SK-N-SH (cell line): ENCODE measurements around the gene CENPX. TPM values are rescaled to one million over a fixed set of nuclear protein-coding genes. Genes with fewer than 3 reads are reported as not detected.

Experiments used
- CTCF ChIA-PET: fragments of 300-600, 350-600 bp; formaldehyde crosslinking; extraction: SDS; loops from one replicate; lab custom pipeline; 2021; lab: Yijun Ruan, JAX
- POLR2A ChIA-PET: fragments of 350-600 bp; sonication (Branson Sonifier 250); formaldehyde crosslinking; extraction: SDS; loops from one replicate; lab custom pipeline; 2020; ENCODE audit warnings: antibody characterized with exemption, inconsistent platforms; lab: Yijun Ruan, JAX
- DNase-seq: peaks from one replicate; pipeline ENCODE4 v3.0.0; 2012
- H2AFZ ChIP-seq: fragments of 200-600 bp; sonication (generic); 2 replicates; pipeline ENCODE4 v1.8.1; 2016; ENCODE audit warnings: antibody characterized with exemption, mild to moderate bottlenecking, low read depth
- H3F3A ChIP-seq: fragments of 200-600 bp; sonication (generic); replicated peaks from 2 replicates; pipeline ENCODE3; 2016; ENCODE audit warnings: antibody characterized with exemption, mild to moderate bottlenecking; ENCODE audit not compliant: insufficient read depth
- H3K27ac ChIP-seq, 2 experiments: fragments of 200-500 bp in 1 of 2; fragments of 200-600 bp in 1 of 2; sonication (Bioruptor generic) in 1 of 2; sonication (generic), shearing (Covaris generic) in 1 of 2; 2 replicates each; pipeline versions ENCODE4 v1.5.1 to v1.6.1; 2014 to 2016; ENCODE audit warnings: low read depth in 2 of 2, inconsistent platforms in 1 of 2, low read length in 1 of 2, mild to moderate bottlenecking in 1 of 2, mixed read lengths in 1 of 2
- H3K27me3 ChIP-seq: fragments of 200-600 bp; sonication (generic), shearing (Covaris generic); 2 replicates; pipeline ENCODE4 v1.6.1; 2016; ENCODE audit warnings: mixed run types; ENCODE audit not compliant: insufficient read depth
- H3K36me3 ChIP-seq, 2 experiments: fragments of 200-500 bp in 1 of 2; fragments of 200-600 bp in 1 of 2; sonication (Bioruptor generic) in 1 of 2; sonication (generic) in 1 of 2; replicated peaks in 1 of 2; 2 replicates each; pipeline versions ENCODE3 to v1.5.1; 2014 to 2016; ENCODE audit warnings: low read length in 1 of 2, mild to moderate bottlenecking in 1 of 2; ENCODE audit not compliant: insufficient read depth in 2 of 2, control insufficient read depth in 1 of 2
- H3K4me1 ChIP-seq, 2 experiments: fragments of 200-500 bp in 1 of 2; fragments of 200-600 bp in 1 of 2; sonication (Bioruptor generic) in 1 of 2; sonication (generic), shearing (Covaris generic) in 1 of 2; 2 replicates each; pipeline versions ENCODE4 v1.5.1 to v1.6.1; 2014 to 2016; ENCODE audit warnings: low read depth in 1 of 2, low read length in 1 of 2, mixed run types in 1 of 2; ENCODE audit not compliant: insufficient read depth in 2 of 2, control insufficient read depth in 1 of 2
- H3K4me2 ChIP-seq: fragments of 200-600 bp; sonication (generic), shearing (Covaris generic); 2 replicates; pipeline ENCODE4 v1.6.1; 2017; ENCODE audit warnings: mixed run types
- H3K4me3 ChIP-seq, 2 experiments: fragments of 200-500 bp in 1 of 2; fragments of 200-600 bp in 1 of 2; sonication (Bioruptor generic) in 1 of 2; sonication (generic), shearing (Covaris generic) in 1 of 2; 2 replicates each; pipeline versions ENCODE4 v1.5.1 to v1.8.1; 2014 to 2016; ENCODE audit warnings: low read depth in 2 of 2, inconsistent platforms in 1 of 2, low read length in 1 of 2, mild to moderate bottlenecking in 1 of 2, mixed read lengths in 1 of 2, moderate library complexity in 1 of 2
- H3K79me2 ChIP-seq: fragments of 200-600 bp; sonication (generic); 2 replicates; pipeline ENCODE4 v1.8.1; 2017; ENCODE audit warnings: mild to moderate bottlenecking; ENCODE audit not compliant: insufficient read depth
- H3K9ac ChIP-seq: fragments of 200-600 bp; sonication (generic); 2 replicates; pipeline ENCODE4 v1.6.1; 2017; ENCODE audit warnings: mixed run types
- H3K9me2 ChIP-seq: fragments of 200-600 bp; sonication (generic); 2 replicates; pipeline ENCODE4 v1.6.1; 2017; ENCODE audit warnings: mixed run types
- H3K9me3 ChIP-seq: fragments of 200-600 bp; sonication (generic); 2 replicates; pipeline ENCODE4 v1.6.1; 2017; ENCODE audit warnings: mixed run types, mild to moderate bottlenecking, moderate library complexity
- H4K20me1 ChIP-seq: fragments of 200-600 bp; sonication (generic); 2 replicates; pipeline ENCODE4 v1.6.1; 2017; ENCODE audit warnings: mild to moderate bottlenecking, mixed run types; ENCODE audit not compliant: insufficient read depth
- CHD2 ChIP-seq: fragments of 150-350 bp; IDR thresholded peaks from 2 replicates; pipeline ENCODE4 v1.6.1; 2018; ENCODE audit warnings: low read length; ENCODE audit not compliant: partially characterized antibody
- ELF1 ChIP-seq: IDR thresholded peaks from 2 replicates; pipeline ENCODE4 v1.4.0; 2012
- EP300 ChIP-seq, 2 experiments: IDR thresholded peaks; 2 replicates each; pipeline versions ENCODE4 v1.4.0 to v1.6.1; 2012; ENCODE audit warnings: borderline replicate concordance in 1 of 2, low read depth in 1 of 2, low read length in 1 of 2
- EZH2phosphoT487 ChIP-seq: fragments of 200-600 bp; sonication (generic); IDR thresholded peaks from 2 replicates; pipeline ENCODE4 v1.6.1; 2017; ENCODE audit warnings: low read depth, mixed run types, mild to moderate bottlenecking, antibody characterized with exemption, moderate library complexity, borderline replicate concordance
- GABPA ChIP-seq: IDR thresholded peaks from 2 replicates; pipeline ENCODE4 v1.4.0; 2012; ENCODE audit warnings: low read depth, mild to moderate bottlenecking
- JUND ChIP-seq: IDR thresholded peaks from 2 replicates; pipeline ENCODE4 v1.4.0; 2012
- MXI1 ChIP-seq: IDR thresholded peaks from 2 replicates; pipeline ENCODE4 v1.6.1; 2012; ENCODE audit warnings: mild to moderate bottlenecking, low read depth, low read length, improper control_type of control experiment
- NFIC ChIP-seq: IDR thresholded peaks from 2 replicates; pipeline ENCODE4 v1.4.0; 2012; ENCODE audit warnings: borderline replicate concordance
- NRF1 ChIP-seq: IDR thresholded peaks from 2 replicates; pipeline ENCODE4 v1.6.1; 2012; ENCODE audit warnings: low read depth, mild to moderate bottlenecking, low read length
- POLR2AphosphoS5 ChIP-seq: IDR thresholded peaks from 2 replicates; pipeline ENCODE4 v1.6.1; 2012; ENCODE audit warnings: low read depth, low read length
- RCOR1 ChIP-seq: fragments of 150-350 bp; IDR thresholded peaks from 2 replicates; pipeline ENCODE4 v1.6.1; 2017; ENCODE audit warnings: antibody characterized with exemption, low read length
- RFX5 ChIP-seq: IDR thresholded peaks from 2 replicates; pipeline ENCODE4 v1.6.1; 2012; ENCODE audit warnings: mild to moderate bottlenecking, improper control_type of control experiment, low read length
- SIN3A ChIP-seq: IDR thresholded peaks from 2 replicates; pipeline ENCODE4 v1.6.1; 2012; ENCODE audit warnings: low read depth, mild to moderate bottlenecking, low read length, moderate library complexity, borderline replicate concordance
- SMC3 ChIP-seq: IDR thresholded peaks from 2 replicates; pipeline ENCODE4 v1.6.1; 2012; ENCODE audit warnings: low read depth, low read length, improper control_type of control experiment
- TAF1 ChIP-seq: IDR thresholded peaks from 2 replicates; pipeline ENCODE4 v1.6.1; 2012; ENCODE audit warnings: low read depth, mild to moderate bottlenecking, low read length, moderate library complexity, borderline replicate concordance
- TEAD4 ChIP-seq: IDR thresholded peaks from 2 replicates; pipeline ENCODE4 v1.4.0; 2012; ENCODE audit warnings: mild to moderate bottlenecking, borderline replicate concordance; ENCODE audit not compliant: insufficient read depth
- WGBS: methylation state at CpG from one replicate; pipeline ENCODE4 v1.1.6; 2017; ENCODE audit warnings: low lambda C conversion rate; 5-methylcytosine and 5-hydroxymethylcytosine counted together
- polyA plus RNA-seq, 3 experiments: library from polyadenylated mRNA; depleted of rRNA; stranded (reverse); fragments of >200 nt; gene quantifications; 2 replicates each; pipeline ENCODE4 v1.2.3, GENCODE V29; 2012
- TF ChIP-seq, protein P1 (sequence below): IDR thresholded peaks from 2 replicates; pipeline ENCODE4 v1.4.0; 2012; ENCODE audit warnings: low read depth, borderline replicate concordance
- TF ChIP-seq, protein P2 (sequence below): fragments of 150-350 bp; IDR thresholded peaks from 2 replicates; pipeline ENCODE4 v1.6.1; 2017; ENCODE audit warnings: antibody characterized with exemption, low read length, low read depth, borderline replicate concordance
- TF ChIP-seq, protein P3 (sequence below): IDR thresholded peaks from 2 replicates; pipeline ENCODE4 v1.4.0; 2012; ENCODE audit warnings: low read depth

The CENPX gene
- polyA plus RNA-seq, 1 of the 3 experiments (the other 2 are of a cell fraction), result 255 TPM

DNA sequence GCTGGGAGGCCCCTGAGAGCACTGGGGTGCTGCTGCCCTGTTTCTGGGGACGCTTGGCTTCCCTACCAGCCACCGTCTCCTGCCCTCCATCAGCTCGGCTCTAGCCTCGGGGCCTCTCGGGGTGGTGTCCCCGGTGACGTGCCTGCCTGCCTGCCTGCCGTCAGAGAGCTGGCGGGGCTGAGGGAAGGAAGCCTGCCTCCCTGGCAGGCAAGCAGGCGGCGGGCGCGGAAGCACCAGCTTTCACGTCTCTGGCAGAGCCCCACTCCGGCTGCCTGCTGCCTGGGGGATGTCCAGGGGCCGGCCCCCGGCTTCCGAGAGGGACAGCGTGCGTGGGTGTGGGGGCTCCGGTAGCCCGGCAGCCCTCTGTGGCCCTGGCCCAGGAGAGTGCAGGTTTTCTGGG lies 9.3 kb downstream of the CENPX start:
- POLR2A ChIA-PET, result interaction anchor here (0.6 to 1.0 kb wide), 4 partner anchors 35 to 85 kb away, joined by 3 to 4 read pairs (median 3); partner anchors contain the start of gene FASN

DNA sequence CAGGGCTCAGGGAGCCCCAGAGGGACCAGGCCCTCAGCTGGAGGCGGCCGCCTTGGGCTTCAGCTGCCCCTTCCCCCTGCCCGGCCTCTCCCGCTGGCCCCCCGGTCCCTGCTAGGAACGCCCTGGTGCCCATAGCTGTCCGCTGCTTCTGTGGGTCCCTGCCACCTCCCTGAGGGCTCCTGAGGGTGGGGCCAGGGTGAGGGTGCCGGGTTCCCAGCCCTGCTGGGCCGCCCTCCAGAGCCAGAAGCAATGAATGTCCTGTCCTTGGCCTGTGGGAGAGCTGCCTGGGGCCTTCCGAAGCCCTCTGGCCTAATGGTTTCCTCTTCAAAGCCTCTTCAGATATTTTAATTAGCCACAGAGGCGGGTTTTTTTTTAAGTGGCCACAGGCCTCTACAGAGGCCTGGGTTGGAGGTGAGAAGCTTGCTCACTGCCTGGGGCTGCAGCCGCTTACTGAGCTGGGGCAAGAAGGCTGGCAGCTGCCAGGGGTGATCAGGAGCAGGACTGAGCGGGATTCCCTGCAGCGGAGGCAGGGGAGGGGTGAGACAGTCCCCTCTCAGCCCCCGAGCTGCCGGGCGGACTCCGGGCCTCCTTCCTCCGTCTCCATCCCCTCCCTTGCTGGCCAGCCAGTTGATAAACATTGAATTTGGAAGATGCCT lies 9.9 kb downstream of the CENPX start:
- Histone ChIP-seq H3K9me3 (no peaks in the 10 kb centered on the region), H3K27ac (peak overlapping the region in 1 of 2 experiments; percentile 82; a peak in 2 of 4 replicates), H2AFZ (no peak overlapping the region), H3F3A (peaks cover 3% of the 10 kb centered on the region), H3K4me1 (peaks cover 0 to 29% of the 10 kb centered on the region in 2 experiments; a peak in 1 of 4 replicates), H3K27me3 (no peaks in the 10 kb centered on the region), H3K79me2 (no peaks in the 10 kb centered on the region), H3K4me3 (no peak overlapping the region), H4K20me1 (no peaks in the 10 kb centered on the region), H3K4me2 (no peak overlapping the region), H3K9me2 (no peaks in the 10 kb centered on the region), H3K9ac (no peak overlapping the region), H3K36me3 (peaks cover 0 to 6% of the 10 kb centered on the region in 2 experiments)
- POLR2A ChIA-PET, result interaction anchor here (0.6 to 1.0 kb wide), 4 partner anchors 34 to 85 kb away, joined by 3 to 4 read pairs (median 3); partner anchors contain the start of gene FASN
- CTCF ChIA-PET, result interaction anchor here (0.6 to 35.7 kb wide), 11 partner anchors 9 to 143 kb away, joined by 3 to 1216 read pairs (median 6); partner anchors contain the start of genes CENPX, DCXR, LRRC45 and MAFG
- 78% methylated on average over 12 of the region's 19 CpGs for WGBS
- peak; percentile 88 for DNase-seq
- TF ChIP-seq MXI1, result no peak
- no peak for TF ChIP-seq TAF1
- no peak for TF ChIP-seq CHD2
- TF ChIP-seq JUND, result no peak
- TF ChIP-seq, protein P1, sequence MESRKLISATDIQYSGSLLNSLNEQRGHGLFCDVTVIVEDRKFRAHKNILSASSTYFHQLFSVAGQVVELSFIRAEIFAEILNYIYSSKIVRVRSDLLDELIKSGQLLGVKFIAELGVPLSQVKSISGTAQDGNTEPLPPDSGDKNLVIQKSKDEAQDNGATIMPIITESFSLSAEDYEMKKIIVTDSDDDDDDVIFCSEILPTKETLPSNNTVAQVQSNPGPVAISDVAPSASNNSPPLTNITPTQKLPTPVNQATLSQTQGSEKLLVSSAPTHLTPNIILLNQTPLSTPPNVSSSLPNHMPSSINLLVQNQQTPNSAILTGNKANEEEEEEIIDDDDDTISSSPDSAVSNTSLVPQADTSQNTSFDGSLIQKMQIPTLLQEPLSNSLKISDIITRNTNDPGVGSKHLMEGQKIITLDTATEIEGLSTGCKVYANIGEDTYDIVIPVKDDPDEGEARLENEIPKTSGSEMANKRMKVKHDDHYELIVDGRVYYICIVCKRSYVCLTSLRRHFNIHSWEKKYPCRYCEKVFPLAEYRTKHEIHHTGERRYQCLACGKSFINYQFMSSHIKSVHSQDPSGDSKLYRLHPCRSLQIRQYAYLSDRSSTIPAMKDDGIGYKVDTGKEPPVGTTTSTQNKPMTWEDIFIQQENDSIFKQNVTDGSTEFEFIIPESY, result no peak
- TF ChIP-seq NRF1, result no peak
- TF ChIP-seq POLR2AphosphoS5, result no peak
- TF ChIP-seq RFX5, result no peak
- TF ChIP-seq, protein P2, sequence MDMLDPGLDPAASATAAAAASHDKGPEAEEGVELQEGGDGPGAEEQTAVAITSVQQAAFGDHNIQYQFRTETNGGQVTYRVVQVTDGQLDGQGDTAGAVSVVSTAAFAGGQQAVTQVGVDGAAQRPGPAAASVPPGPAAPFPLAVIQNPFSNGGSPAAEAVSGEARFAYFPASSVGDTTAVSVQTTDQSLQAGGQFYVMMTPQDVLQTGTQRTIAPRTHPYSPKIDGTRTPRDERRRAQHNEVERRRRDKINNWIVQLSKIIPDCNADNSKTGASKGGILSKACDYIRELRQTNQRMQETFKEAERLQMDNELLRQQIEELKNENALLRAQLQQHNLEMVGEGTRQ, result no peak
- no peak for TF ChIP-seq GABPA
- TF ChIP-seq, protein P3, sequence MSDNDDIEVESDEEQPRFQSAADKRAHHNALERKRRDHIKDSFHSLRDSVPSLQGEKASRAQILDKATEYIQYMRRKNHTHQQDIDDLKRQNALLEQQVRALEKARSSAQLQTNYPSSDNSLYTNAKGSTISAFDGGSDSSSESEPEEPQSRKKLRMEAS, result no peak
- no peak for TF ChIP-seq SMC3
- TF ChIP-seq NFIC, result no peak
- no peak for TF ChIP-seq EP300 (IDR thresholded peaks at IDR 0.05; ENCODE audit: borderline replicate concordance in 1 of 2, low read depth in 1 of 2, low read length in 1 of 2)
- no peak for TF ChIP-seq EZH2phosphoT487
- TF ChIP-seq SIN3A, result no peak
- TF ChIP-seq TEAD4, result no peak
- no peak for TF ChIP-seq RCOR1

More for the DNA sequence above, 9.3 kb downstream of the CENPX start:
- no peak overlapping the region for H3K4me3 ChIP-seq
- CTCF ChIA-PET, result interaction anchor here (0.6 to 35.7 kb wide), 11 partner anchors 8 to 144 kb away, joined by 3 to 1216 read pairs (median 6); partner anchors contain the start of genes CENPX, DCXR, LRRC45 and MAFG
- peaks cover 4% of the 10 kb centered on the region; the same call in 1 of the 2 replicates for H3K79me2 ChIP-seq
- H3K9me3 ChIP-seq, result no peaks in the 10 kb centered on the region
- H3K27me3 ChIP-seq, result no peaks in the 10 kb centered on the region
- H3K9me2 ChIP-seq, result no peaks in the 10 kb centered on the region
- H3K4me2 ChIP-seq, result no peak overlapping the region
- WGBS, result 78% methylated on average over 17 of the region's 22 CpGs
- TF ChIP-seq MXI1, result peak; percentile 33; the same call in 1 of the 2 replicates
- no peak for TF ChIP-seq ELF1
- peaks cover 1 to 12% of the 10 kb centered on the region in 2 experiments for H3K36me3 ChIP-seq
- DNase-seq, result peak; percentile 94
- H4K20me1 ChIP-seq, result no peaks in the 10 kb centered on the region
- H3F3A ChIP-seq, result peaks cover 8% of the 10 kb centered on the region
- no peak overlapping the region for H3K9ac ChIP-seq
- peaks cover 0 to 24% of the 10 kb centered on the region in 2 experiments; a peak in 1 of 4 replicates for H3K4me1 ChIP-seq
- no peak overlapping the region for H2AFZ ChIP-seq
- peak overlapping the region in 1 of 2 experiments; percentile 82; a peak in 2 of 4 replicates for H3K27ac ChIP-seq
